GM19463 (cell line): Measurements from ENCODE around the gene GALNT13.

Experiments used
- ATAC-seq: cut with Tn5 transposase; IDR thresholded peaks from one replicate; pipeline ENCODE4 v1.9.1; 2021; ENCODE audit warnings: mild to moderate bottlenecking, moderate library complexity; ENCODE audit not compliant: unreplicated experiment

Gene GALNT13

DNA sequence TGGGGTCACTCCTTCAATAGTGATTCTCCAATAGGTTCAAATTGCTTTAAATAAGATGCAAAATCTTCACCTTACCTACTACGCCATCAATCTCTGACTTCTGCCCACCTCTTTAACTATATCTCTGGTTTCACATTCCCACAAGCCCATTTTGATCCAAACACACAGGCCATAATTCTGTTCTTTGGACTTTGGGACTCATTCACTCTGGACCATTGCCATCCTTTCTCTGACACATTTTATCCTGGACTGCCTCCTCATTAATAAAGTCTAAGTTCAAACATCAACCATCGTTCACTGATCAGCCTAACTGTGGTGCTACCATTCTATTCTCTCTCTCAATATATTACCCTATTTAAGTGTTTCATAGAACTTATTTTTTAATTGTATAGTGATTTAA, 332.2 kb downstream of the GALNT13 start:
- no peak for ATAC-seq

DNA sequence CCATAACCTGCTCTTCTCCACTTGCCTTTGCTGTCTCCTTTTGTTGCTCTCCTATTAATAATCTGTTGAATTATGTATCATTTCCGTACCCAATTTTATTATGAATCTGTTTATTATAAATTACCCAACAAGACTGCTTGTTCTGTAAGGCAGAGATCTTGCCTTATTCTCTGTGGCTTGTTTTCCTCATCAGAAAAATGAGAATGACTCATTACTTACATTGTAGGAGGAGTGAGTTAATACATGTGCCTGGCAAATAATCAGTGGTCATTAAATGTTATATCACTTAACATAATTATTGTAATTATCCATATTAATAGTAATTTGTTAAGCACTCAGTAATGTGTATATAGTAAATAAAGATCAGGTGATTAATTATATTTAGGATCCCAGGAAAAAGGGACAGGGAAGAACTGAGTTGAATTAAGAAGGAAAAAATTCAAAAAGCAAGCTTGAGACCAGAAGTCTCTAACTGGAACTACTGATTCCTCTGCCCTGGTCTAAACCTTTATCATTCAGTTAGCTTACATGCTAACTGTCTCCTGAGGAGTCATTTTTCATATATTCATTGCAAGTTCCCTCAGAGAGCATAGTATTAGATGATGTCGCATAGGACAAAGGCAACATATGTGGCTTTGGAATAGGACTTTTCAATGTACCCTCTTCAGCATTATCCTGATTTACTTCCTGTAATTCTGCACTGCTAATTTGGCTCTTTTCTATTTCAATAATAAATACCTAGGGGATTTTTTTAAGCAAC, 335.7 kb downstream of the GALNT13 start:
- ATAC-seq = no peak

DNA sequence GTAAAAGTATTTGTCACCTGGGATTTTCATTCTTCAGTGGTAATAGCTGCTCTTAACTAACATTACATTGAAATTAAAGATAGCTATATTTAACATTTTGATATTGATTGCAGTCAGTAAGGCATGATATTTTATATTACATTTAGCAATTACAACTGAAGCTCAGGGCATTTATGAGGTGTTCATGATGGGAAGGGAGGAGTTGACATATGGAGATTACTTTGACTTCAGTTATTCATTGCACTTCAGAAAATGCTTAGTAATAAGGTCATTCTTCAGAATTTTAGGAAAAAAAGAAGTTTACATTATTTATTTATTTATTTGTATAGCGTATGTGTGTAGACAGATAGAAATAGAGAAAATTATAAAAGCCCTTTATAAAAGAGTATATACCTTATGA, 352.0 kb downstream of the GALNT13 start:
- no peak for ATAC-seq

GRCh38 chr2:154226931-154227330, 355.2 kb downstream of the GALNT13 start:
- no peak for ATAC-seq

DNA sequence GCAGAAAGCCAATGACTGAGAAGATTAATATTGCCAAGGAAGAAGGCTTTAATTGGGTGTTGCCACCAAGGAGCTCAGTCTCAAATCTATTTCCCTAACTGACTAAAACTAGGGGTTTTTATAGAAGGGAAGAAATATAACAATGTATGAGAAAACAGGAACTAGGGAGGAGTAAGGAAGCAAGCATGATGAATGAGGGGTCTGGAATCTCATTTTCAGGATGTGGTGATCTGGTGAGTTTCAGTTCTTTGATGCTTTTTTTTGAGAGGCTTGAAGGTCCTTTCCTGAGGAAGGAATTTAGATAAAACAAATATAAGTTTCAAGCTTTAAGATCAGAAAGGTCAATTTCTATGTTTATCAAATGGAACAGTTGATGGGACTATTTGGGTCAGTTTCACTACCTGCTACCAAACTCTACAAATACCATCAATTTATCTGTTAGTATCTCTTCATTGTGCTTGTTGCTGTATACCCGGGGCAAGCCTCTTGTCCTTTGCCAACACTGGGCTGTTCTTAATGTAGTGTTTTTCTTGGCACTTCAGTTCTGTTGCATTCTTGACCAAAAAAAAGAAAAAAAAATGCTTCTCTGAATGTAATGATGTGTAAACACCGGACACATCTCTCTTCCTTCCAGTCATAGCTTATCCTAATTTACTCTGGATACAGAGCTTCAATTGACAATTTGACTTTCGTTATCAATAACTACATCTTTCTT, 357.0 kb downstream of the GALNT13 start:
- ATAC-seq = no peak

DNA sequence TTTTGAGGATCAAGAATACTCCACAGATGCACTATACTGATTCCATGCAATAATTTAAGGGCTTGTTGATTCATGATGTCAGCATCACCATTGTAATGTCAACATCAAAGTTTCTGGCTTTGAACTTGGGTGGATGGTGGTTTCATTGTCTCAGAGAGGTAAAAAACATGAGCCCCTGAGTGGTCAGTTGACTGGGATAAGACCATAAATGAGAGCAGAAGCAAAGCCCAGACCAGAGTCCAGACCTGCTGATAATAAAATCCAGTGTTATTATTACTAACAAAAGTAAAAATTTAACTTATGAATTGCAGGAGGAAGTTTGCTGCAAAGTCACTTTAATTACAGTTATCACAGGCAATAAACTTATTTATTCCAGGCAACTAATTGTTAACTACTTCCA, 358.2 kb downstream of the GALNT13 start:
- ATAC-seq = no peak

DNA sequence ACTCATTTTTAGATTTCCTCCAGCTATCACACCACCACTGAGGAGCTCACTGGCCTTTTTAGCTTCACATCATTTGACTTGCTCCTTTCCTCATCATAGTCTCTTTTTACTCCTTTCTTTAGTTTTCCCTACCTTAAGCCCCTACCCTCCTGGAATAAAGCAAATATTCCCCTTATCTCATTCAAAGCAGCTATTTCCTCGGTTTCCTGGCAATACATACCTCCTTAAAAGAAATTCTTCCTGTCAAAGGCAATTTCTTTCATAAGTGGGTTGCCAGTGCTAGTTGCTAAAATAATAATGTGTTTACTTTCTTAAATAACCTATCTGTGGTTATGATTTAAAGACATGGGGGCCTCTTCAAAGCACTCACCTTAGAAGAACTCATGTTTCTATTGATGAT, 359.3 kb downstream of the GALNT13 start:
- no peak for ATAC-seq

- ATAC-seq = no peak
Measured at GRCh38 chr2:154233231-154233630, 361.5 kb downstream of the GALNT13 start.

DNA sequence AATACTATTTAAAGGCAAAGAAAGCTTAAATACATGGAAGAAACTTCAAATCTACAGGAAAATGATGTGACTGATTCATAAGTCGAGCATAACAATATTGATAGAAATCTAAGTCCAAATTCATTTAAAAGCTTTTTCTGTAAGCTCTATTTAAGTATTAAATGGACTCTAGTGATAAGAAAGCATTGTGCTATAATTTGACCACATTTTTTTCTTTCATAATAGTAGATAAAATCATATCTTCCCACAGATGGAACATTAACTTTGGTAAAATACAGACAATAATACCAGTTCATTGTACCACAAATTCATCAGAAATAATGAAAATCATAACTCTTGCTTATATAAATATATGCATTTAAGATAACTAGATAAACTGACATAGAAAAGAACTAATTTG, 366.5 kb downstream of the GALNT13 start:
- no peak for ATAC-seq

DNA sequence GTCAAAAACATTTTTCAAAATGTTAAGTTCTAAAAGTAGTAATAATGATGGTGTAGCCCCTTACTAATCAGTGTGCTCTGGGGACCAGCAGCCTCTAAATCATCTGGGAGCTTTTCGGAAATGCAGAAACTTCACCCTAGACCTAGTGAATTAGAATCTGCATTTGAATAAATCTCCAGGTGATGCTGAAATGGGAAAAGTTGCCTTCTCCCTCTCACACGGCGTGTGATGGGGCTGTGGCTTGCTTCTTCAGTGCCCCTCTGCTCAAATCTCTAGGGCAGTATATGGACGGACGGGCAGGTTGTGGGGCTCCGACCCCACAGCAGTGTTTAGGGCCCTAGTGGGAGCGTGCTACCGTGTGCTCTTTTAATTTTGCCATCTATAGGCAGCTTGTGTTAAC, 368.6 kb downstream of the GALNT13 start:
- no peak for ATAC-seq

DNA sequence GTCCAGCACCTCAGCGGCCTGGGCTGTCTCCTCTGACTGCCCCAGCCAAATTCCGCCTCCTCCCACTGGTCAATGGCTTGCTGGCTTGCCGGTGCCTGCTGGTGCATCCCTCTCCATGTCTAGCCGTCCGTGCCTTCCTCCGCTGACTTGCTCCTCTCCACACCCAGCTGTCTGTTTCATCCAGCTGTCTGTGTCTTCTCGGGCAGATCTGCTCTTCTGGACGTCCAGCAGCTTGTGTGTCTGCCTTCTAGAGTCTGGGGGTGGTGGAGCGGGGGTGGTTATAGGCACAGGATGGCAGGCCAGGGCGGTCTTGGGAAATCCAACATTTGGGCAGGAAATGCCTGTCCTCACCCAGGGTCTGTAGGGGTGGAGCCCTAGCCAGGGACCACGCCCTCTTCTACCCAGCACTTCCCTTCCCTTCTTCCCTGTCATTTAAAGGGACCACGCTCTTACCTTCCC, 369.2 kb downstream of the GALNT13 start:
- ATAC-seq = no peak

GRCh38 chr2:154242687-154243086, 371.0 kb downstream of the GALNT13 start:
- ATAC-seq = no peak

GRCh38 chr2:154243685-154244084, 372.0 kb downstream of the GALNT13 start:
- ATAC-seq = no peak

DNA sequence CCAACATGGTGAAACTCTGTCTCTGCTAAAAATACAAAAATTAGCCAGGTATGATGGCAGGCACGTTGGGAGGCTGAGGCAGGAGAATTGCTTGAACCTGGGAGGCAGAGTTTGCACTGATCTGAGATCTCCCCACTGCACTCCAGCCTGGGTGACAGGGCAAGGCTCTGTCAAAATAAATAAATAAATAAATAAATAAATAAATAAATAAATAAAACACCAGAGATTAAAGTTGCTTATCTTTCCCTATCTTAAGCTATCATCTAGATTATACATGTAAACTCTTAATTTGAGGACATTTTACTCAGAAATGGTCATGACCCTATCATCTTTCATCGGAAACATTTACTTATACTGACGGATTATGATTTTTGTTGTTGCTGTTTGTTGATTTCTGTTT, 373.2 kb downstream of the GALNT13 start:
- ATAC-seq = no peak

DNA sequence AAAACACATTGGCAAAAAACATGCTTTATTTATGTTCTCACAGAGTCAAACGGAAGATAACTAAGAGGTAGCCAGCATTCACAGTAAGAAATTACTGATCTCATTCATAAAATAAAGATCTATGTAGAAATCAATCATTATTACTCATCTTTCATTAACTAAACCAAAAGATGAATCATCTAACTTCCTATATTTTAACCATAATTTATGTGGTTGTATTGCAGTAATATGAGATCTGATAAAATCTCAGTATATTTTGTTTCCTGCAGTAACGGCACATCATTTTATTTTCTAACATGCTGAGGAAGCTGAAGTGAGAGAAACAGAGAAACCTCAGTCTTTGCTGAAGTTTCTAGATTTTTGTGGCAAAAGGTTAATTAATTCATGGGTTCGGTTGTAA, 375.8 kb downstream of the GALNT13 start:
- no peak for ATAC-seq

- ATAC-seq = no peak
Measured at GRCh38 chr2:154256136-154256535, 384.4 kb downstream of the GALNT13 start.

GRCh38 chr2:154259030-154259429, 387.3 kb downstream of the GALNT13 start:
- no peak for ATAC-seq

DNA sequence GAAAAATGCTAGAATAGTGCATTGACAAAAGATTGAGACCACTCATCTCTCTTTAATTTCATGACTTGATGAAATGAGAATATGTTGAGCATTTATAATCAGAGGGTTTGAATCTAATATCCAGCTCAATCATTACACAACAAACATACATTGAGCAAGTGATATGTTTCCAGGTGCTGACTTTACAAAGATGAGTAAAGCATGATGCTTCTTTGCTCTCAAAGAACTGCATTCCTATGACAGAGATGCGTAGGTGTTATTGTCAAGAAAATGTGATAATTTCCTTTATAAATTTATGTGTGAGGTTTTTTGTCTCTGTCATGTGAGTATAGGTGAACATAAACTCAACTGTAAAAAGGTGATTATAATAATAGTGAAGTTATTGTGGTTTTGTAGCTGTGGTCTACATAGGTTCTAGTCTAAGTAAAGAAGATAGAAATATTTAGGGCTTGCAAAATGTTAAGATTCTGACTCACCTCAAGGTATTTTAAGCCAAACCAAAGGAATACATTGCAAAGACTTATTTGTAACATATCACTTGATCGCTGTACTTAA, 389.8 kb downstream of the GALNT13 start:
- ATAC-seq = no peak

GRCh38 chr2:154263206-154263605, 391.5 kb downstream of the GALNT13 start:
- no peak for ATAC-seq

- ATAC-seq = no peak
Measured at GRCh38 chr2:154264024-154264423, 392.3 kb downstream of the GALNT13 start.

DNA sequence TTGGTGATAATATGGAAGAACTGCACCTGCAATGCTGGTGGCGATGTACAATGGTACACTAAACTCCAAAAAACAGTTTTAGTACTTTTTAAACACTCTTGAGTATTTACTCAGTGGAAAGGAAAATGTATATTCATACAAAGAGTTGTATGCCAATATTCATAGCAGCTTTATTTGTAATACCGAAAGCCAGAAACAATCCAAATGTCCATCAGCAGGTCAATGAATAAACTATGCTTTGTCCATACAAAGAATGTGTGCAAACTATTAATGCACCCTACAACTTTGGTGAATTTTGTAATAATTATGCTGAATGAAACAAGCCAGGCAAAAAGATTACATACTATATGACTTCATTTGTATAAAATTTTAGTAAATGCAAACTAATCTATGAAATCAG, 396.3 kb downstream of the GALNT13 start:
- no peak for ATAC-seq

DNA sequence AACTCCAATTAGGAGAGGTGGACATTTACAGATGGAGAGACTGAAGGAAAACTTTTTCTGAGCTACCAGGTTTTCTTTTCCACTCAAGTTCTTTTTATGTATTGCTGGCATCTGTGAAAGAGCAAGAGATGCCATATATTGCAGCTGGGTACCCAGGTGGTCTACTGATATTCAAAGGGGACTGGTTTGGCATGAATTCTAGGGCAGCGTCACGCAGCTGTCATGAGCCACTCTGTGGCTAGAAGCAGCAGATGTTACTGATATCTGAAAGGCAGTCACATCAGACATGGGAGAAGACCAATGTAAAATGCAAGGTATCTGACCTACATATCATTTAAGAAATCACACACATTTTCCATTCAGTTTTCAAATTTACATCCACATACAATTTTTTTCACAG, 408.8 kb downstream of the GALNT13 start:
- ATAC-seq = no peak
